ENCODE results near the gene SMCO1.

- TF ChIP-seq ZNF146 (tag by site-specific recombination; IDR thresholded peaks at IDR 0.05) (no peak), ZNF398 (tag by site-specific recombination; IDR thresholded peaks at IDR 0.05) (no peak), PBX3 (CRISPR knock-in tag; IDR thresholded peaks at IDR 0.05) (no peak), ZNF785 (tag by site-specific recombination; IDR thresholded peaks at IDR 0.05) (no peak), PATZ1 (tag by site-specific recombination; IDR thresholded peaks at IDR 0.05) (no peak), ZNF274 (IDR thresholded peaks at IDR 0.05; ENCODE audit: low read length) (no peak), ZNF274 (tag by site-specific recombination; IDR thresholded peaks at IDR 0.05; ENCODE audit: borderline replicate concordance) (no peak), CTCF (tag by site-specific recombination; IDR thresholded peaks at IDR 0.05) (no peak), ZNF350 (tag by site-specific recombination; IDR thresholded peaks at IDR 0.05) (no peak), TCF7L2 (IDR thresholded peaks at IDR 0.05; ENCODE audit: borderline replicate concordance, low read depth, low read length) (no peak), ZNF155 (tag by site-specific recombination; IDR thresholded peaks at IDR 0.05) (no peak)
Measured at GRCh38 chr3:196471551-196471950, 43.6 kb downstream of the SMCO1 start.
